Liver (tissue), 9 donors: ENCODE measurements around the gene DCPS. TPM values are rescaled to one million over a fixed set of nuclear protein-coding genes. Genes with fewer than 3 reads are reported as not detected.

Source experiments
- DNase-seq: peaks from one replicate; pipeline ENCODE4 v3.0.0-alpha.2; 2017; ENCODE audit warnings: low spot score
- H3K27ac ChIP-seq, 2 donors: one replicate each; pipeline ENCODE4 v1.7.0; 2013; ENCODE audit warnings: inconsistent platforms in 2 of 2, low read length in 2 of 2, control low read depth in 1 of 2, low read depth in 1 of 2, mild to moderate bottlenecking in 1 of 2
- H3K27me3 ChIP-seq, 4 donors: one replicate each; pipeline versions ENCODE4 v1.6.1 to v1.7.0; 2013; ENCODE audit warnings: low read length in 3 of 4, inconsistent platforms in 1 of 4, mild to moderate bottlenecking in 1 of 4, moderate library complexity in 1 of 4; ENCODE audit not compliant: control insufficient read depth in 4 of 4, insufficient read depth in 4 of 4
- H3K36me3 ChIP-seq, 4 donors: one replicate each; pipeline versions ENCODE4 v1.6.1 to v1.7.0; 2013; ENCODE audit warnings: low read length in 3 of 4, mild to moderate bottlenecking in 3 of 4, low read depth in 1 of 4, moderate library complexity in 1 of 4; ENCODE audit not compliant: control insufficient read depth in 4 of 4, insufficient read depth in 3 of 4
- H3K4me1 ChIP-seq, 4 donors: one replicate each; pipeline versions ENCODE4 v1.6.1 to v1.7.0; 2013; ENCODE audit warnings: low read length in 3 of 4, mild to moderate bottlenecking in 3 of 4, moderate library complexity in 1 of 4; ENCODE audit not compliant: control insufficient read depth in 4 of 4, insufficient read depth in 4 of 4
- H3K4me3 ChIP-seq, 3 donors: one replicate each; pipeline versions ENCODE4 v1.6.1 to v1.7.0; 2013; ENCODE audit warnings: low read length in 3 of 3, control low read depth in 1 of 3, low read depth in 1 of 3, mild to moderate bottlenecking in 1 of 3
- H3K9ac ChIP-seq, 2 donors: one replicate each; pipeline ENCODE4 v1.7.0; 2013; ENCODE audit warnings: low read length in 2 of 2, mild to moderate bottlenecking in 2 of 2, moderate library complexity in 2 of 2, control low read depth in 1 of 2, low read depth in 1 of 2
- H3K9me3 ChIP-seq, 4 donors: one replicate each; pipeline versions ENCODE4 v1.6.1 to v1.7.0; 2013; ENCODE audit warnings: low read length in 3 of 4; ENCODE audit not compliant: control insufficient read depth in 4 of 4
- EGR1 ChIP-seq, 2 donors: IDR thresholded peaks; 2 replicates each; pipeline ENCODE4 v1.6.1; 2016 to 2018; ENCODE audit warnings: antibody characterized with exemption in 2 of 2, low read depth in 2 of 2
- FOXA1 ChIP-seq: IDR thresholded peaks from 2 replicates; pipeline ENCODE4 v1.6.1; 2016; ENCODE audit warnings: antibody characterized with exemption
- FOXA2 ChIP-seq: IDR thresholded peaks from 2 replicates; pipeline ENCODE4 v1.6.1; 2016; ENCODE audit warnings: antibody characterized with exemption
- GABPA ChIP-seq, 2 donors: IDR thresholded peaks in 1 of 2; conservative IDR thresholded peaks in 1 of 2; 2 replicates each; pipeline ENCODE4 v1.6.1; 2016; ENCODE audit warnings: antibody characterized with exemption in 2 of 2, mild to moderate bottlenecking in 1 of 2, moderate library complexity in 1 of 2
- HNF4A ChIP-seq, 2 donors: conservative IDR thresholded peaks; 2 replicates each; pipeline ENCODE4 v1.6.1; 2016; ENCODE audit warnings: antibody characterized with exemption in 2 of 2, mild to moderate bottlenecking in 2 of 2
- HNF4G ChIP-seq: IDR thresholded peaks from 2 replicates; pipeline ENCODE4 v1.6.1; 2016; ENCODE audit warnings: antibody characterized with exemption
- JUND ChIP-seq, 2 donors: IDR thresholded peaks; 2 replicates each; pipeline ENCODE4 v1.6.1; 2016; ENCODE audit warnings: antibody characterized with exemption in 2 of 2
- NR2F2 ChIP-seq: IDR thresholded peaks from 2 replicates; pipeline ENCODE4 v1.6.1; 2016; ENCODE audit warnings: antibody characterized with exemption
- RAD21 ChIP-seq, 2 donors: IDR thresholded peaks; 2 replicates each; pipeline ENCODE4 v1.6.1; 2016; ENCODE audit warnings: antibody characterized with exemption in 2 of 2, mild to moderate bottlenecking in 2 of 2
- REST ChIP-seq: IDR thresholded peaks from 2 replicates; pipeline ENCODE4 v1.6.1; 2016; ENCODE audit warnings: antibody characterized with exemption, mild to moderate bottlenecking
- RXRA ChIP-seq, 2 donors: IDR thresholded peaks; 2 replicates each; pipeline ENCODE4 v1.6.1; 2017 to 2018; ENCODE audit warnings: antibody characterized with exemption in 2 of 2, mild to moderate bottlenecking in 1 of 2
- SP1 ChIP-seq: IDR thresholded peaks from 2 replicates; pipeline ENCODE4 v1.6.1; 2018; ENCODE audit warnings: antibody characterized with exemption, mild to moderate bottlenecking
- TAF1 ChIP-seq: conservative IDR thresholded peaks from 2 replicates; pipeline ENCODE4 v1.6.1; 2016; ENCODE audit warnings: antibody characterized with exemption, mild to moderate bottlenecking
- YY1 ChIP-seq: IDR thresholded peaks from 2 replicates; pipeline ENCODE4 v1.6.1; 2016; ENCODE audit warnings: antibody characterized with exemption, mild to moderate bottlenecking
- ZBTB33 ChIP-seq: IDR thresholded peaks from 2 replicates; pipeline ENCODE4 v1.6.1; 2016; ENCODE audit warnings: antibody characterized with exemption
- WGBS: extraction: QIAGEN DNeasy Blood & Tissue Kit; methylation state at CpG from one replicate; pipeline ENCODE4 v1.1.7; 2013; 5-methylcytosine and 5-hydroxymethylcytosine counted together
- polyA plus RNA-seq, 2 donors: library from polyadenylated mRNA; stranded (reverse) in 1 of 2; unstranded in 1 of 2; fragments of 200-250 nt in 1 of 2; fragments of >200 nt in 1 of 2; fragmentation: Nextera tagmentation in 1 of 2; extraction: Ambion mirVana in 1 of 2; gene quantifications; one replicate each; pipeline versions ENCODE4 v1.2.1 to v1.2.3, GENCODE V29; 2013 to 2015
- total RNA-seq, 2 donors: library from RNA; depleted of rRNA; stranded (reverse); fragments of >200 nt; gene quantifications; one replicate each; pipeline ENCODE4 v1.2.3, GENCODE V29; 2014
- TF ChIP-seq, protein P1 (sequence below): IDR thresholded peaks from 2 replicates; pipeline ENCODE4 v1.6.1; 2016; ENCODE audit warnings: antibody characterized with exemption
- TF ChIP-seq, protein P2 (sequence below): IDR thresholded peaks from 2 replicates; pipeline ENCODE4 v1.6.1; 2016; ENCODE audit warnings: antibody characterized with exemption
- TF ChIP-seq, protein P3 (sequence below): fragments of 150-350 bp; IDR thresholded peaks from 2 replicates; pipeline ENCODE4 v1.5.1; 2017; ENCODE audit warnings: improper control_type of control experiment, low read depth, low read length; ENCODE audit not compliant: missing input control
- donor health status: healthy.
- donor health status: healthy.
- donor health status: healthy.
- donor health status: healthy.
- donor health status: healthy.

Gene DCPS
- total and polyA plus RNA-seq, 4 donors, result 5.6 to 61.0 (median 19.0) TPM

DNA sequence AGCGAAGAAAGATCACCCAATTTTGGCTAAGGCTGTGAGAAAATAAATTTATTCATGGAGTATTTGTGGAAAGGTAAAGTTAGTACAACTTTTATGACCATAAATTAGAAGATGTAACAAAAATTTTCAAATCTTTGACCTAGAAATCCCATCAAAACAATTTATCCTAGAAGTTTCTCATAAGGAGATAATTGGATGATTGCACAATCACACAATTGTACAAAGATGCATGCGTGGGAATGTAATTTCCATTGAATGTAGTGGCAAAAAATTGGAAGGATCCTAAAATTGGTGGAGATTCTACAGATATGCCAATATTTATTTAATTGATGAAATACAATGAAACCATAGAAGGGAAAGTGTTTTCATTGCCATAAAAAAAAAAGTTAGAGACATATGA is 46.7 kb upstream of the DCPS start:
- no peak for TF ChIP-seq GABPA (IDR thresholded peaks at IDR 0.05 in 1 of 2, conservative IDR thresholded peaks at IDR 0.05 in 1 of 2)
- TF ChIP-seq EGR1 (IDR thresholded peaks at IDR 0.05; ENCODE audit: low read depth in 2 of 2), result no peak
- no peak for TF ChIP-seq YY1
- no peak for TF ChIP-seq TAF1
- no peak for TF ChIP-seq SP1
- no peak for TF ChIP-seq HNF4A (conservative IDR thresholded peaks at IDR 0.05)
- TF ChIP-seq, protein P1, sequence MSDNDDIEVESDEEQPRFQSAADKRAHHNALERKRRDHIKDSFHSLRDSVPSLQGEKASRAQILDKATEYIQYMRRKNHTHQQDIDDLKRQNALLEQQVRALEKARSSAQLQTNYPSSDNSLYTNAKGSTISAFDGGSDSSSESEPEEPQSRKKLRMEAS, result no peak
- no peak for TF ChIP-seq FOXA2
- no peak for TF ChIP-seq RXRA (IDR thresholded peaks at IDR 0.05)
- TF ChIP-seq HNF4G, result no peak
- TF ChIP-seq, protein P2, sequence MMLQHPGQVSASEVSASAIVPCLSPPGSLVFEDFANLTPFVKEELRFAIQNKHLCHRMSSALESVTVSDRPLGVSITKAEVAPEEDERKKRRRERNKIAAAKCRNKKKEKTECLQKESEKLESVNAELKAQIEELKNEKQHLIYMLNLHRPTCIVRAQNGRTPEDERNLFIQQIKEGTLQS, result no peak
- TF ChIP-seq FOXA1, result no peak
- TF ChIP-seq ZBTB33, result no peak
- no peak for TF ChIP-seq NR2F2
- TF ChIP-seq, protein P3, sequence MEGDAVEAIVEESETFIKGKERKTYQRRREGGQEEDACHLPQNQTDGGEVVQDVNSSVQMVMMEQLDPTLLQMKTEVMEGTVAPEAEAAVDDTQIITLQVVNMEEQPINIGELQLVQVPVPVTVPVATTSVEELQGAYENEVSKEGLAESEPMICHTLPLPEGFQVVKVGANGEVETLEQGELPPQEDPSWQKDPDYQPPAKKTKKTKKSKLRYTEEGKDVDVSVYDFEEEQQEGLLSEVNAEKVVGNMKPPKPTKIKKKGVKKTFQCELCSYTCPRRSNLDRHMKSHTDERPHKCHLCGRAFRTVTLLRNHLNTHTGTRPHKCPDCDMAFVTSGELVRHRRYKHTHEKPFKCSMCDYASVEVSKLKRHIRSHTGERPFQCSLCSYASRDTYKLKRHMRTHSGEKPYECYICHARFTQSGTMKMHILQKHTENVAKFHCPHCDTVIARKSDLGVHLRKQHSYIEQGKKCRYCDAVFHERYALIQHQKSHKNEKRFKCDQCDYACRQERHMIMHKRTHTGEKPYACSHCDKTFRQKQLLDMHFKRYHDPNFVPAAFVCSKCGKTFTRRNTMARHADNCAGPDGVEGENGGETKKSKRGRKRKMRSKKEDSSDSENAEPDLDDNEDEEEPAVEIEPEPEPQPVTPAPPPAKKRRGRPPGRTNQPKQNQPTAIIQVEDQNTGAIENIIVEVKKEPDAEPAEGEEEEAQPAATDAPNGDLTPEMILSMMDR, result no peak
- no peak for TF ChIP-seq RAD21 (IDR thresholded peaks at IDR 0.05)
- TF ChIP-seq REST, result no peak
- TF ChIP-seq JUND (IDR thresholded peaks at IDR 0.05), result no peak
- Histone ChIP-seq H3K9me3 (no peaks in the 10 kb centered on the region), H3K27ac (no peak overlapping the region), H3K9ac (no peak overlapping the region), H3K27me3 (no peaks in the 10 kb centered on the region), H3K4me1 (peaks cover 0 to 6% (median 2%) of the 10 kb centered on the region in 4 donors), H3K36me3 (peaks cover 0 to 25% (median 9%) of the 10 kb centered on the region in 4 donors), H3K4me3 (no peak overlapping the region)
- 92% methylated on average over 2 of the region's 2 CpGs for WGBS
- no peak for DNase-seq
